Central memory CD8-positive, alpha-beta T cell (primary cell): ENCODE data around the gene JAZF1.
A peak's percentile ranks its signal among the peaks of the same experiment; 100 is the strongest.
"Not testable (repeated sequence)": the region's sequence is repeated elsewhere in the genome, so short reads cannot be mapped to it uniquely, and the experiment has no call there.

Source experiments
- ATAC-seq: fragments of 150-1000 bp; cut with Tn5 transposase; replicated peaks from 2 replicates; pipeline ENCODE4 v1.10.0; 2022; ENCODE audit warnings: mild to moderate bottlenecking, moderate FRiP score, moderate number of reproducible peaks; ENCODE audit not compliant: poor library complexity, severe bottlenecking; ENCODE audit errors: extremely low read depth
- DNase-seq, 2 donors: peaks; one replicate each; pipeline ENCODE4 v3.0.0; 2021; ENCODE audit warnings: low spot score in 2 of 2
- H3K27ac Mint-ChIP-seq: one replicate; pipeline ENCODE4 v1.8.0; 2022; ENCODE audit warnings: low read depth, mild to moderate bottlenecking, moderate library complexity, mixed read lengths
- H3K27me3 Mint-ChIP-seq: one replicate; pipeline ENCODE4 v1.8.0; 2022; ENCODE audit warnings: mixed read lengths
- H3K36me3 Mint-ChIP-seq: one replicate; pipeline ENCODE4 v1.8.0; 2022; ENCODE audit warnings: mild to moderate bottlenecking, moderate library complexity, mixed read lengths; ENCODE audit not compliant: insufficient read depth
- H3K4me1 Mint-ChIP-seq: one replicate; pipeline ENCODE4 v1.8.0; 2022; ENCODE audit warnings: mixed read lengths
- H3K4me3 Mint-ChIP-seq: one replicate; pipeline ENCODE4 v1.8.0; 2022; ENCODE audit warnings: mild to moderate bottlenecking, moderate library complexity, mixed read lengths
- H3K9me3 Mint-ChIP-seq: one replicate; pipeline ENCODE4 v1.8.0; 2022; ENCODE audit warnings: mixed read lengths

JAZF1 gene

GRCh38 chr7:28018856-28019465 lies 161.6 kb downstream of the JAZF1 start:
- DNase-seq (no peak), ATAC-seq (no peak)
- Mint-ChIP-seq H3K4me3 (no peak overlapping the region), H3K27me3 (no peaks in the 10 kb centered on the region), H3K27ac (no peak overlapping the region), H3K9me3 (no peaks in the 10 kb centered on the region), H3K36me3 (peaks cover 5% of the 10 kb centered on the region), H3K4me1 (peaks cover 35% of the 10 kb centered on the region)

DNA sequence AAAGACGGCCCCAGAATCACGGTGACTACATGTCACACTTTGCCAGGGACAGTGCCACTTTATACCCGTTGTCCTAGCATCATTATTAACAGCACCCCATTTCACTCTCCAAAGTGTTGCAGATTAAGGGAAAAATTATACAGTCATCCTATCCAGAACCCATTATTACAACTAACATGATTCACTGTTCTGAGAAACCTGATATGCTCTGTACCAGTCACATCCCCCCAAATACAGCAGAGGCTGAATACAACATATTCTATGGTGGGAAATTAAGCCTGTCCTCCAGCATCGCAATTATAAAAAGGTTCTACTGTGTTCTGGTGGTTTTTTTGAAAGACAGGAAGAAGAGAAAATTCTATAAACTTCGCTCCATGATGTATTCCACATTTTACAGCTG lies 162.1 kb downstream of the JAZF1 start:
- no peak for ATAC-seq
- peaks cover 5% of the 10 kb centered on the region for H3K36me3 Mint-ChIP-seq
- no peak for DNase-seq
- H3K27me3 Mint-ChIP-seq = no peaks in the 10 kb centered on the region
- no peak overlapping the region for H3K27ac Mint-ChIP-seq
- no peak overlapping the region for H3K4me3 Mint-ChIP-seq
- H3K9me3 Mint-ChIP-seq = no peaks in the 10 kb centered on the region
- H3K4me1 Mint-ChIP-seq = peaks cover 30% of the 10 kb centered on the region

- peaks cover 30% of the 10 kb centered on the region for H3K4me1 Mint-ChIP-seq
- no peaks in the 10 kb centered on the region for H3K27me3 Mint-ChIP-seq
- ATAC-seq (no peak), DNase-seq (no peak)
- no peak overlapping the region for H3K4me3 Mint-ChIP-seq
- peak overlapping the region; percentile 77 for H3K27ac Mint-ChIP-seq
- peaks cover 5% of the 10 kb centered on the region for H3K36me3 Mint-ChIP-seq
- no peaks in the 10 kb centered on the region for H3K9me3 Mint-ChIP-seq
These were observed 162.6 kb downstream of the JAZF1 start for GRCh38 chr7:28018020-28018419.

- no peak for DNase-seq
- Mint-ChIP-seq H3K9me3 (no peaks in the 10 kb centered on the region), H3K27ac (peak overlapping the region; percentile 77), H3K4me1 (peaks cover 30% of the 10 kb centered on the region), H3K36me3 (peaks cover 5% of the 10 kb centered on the region), H3K27me3 (no peaks in the 10 kb centered on the region), H3K4me3 (no peak overlapping the region)
- ATAC-seq = no peak
These were observed 163.2 kb downstream of the JAZF1 start for GRCh38 chr7:28017372-28017771.

DNA sequence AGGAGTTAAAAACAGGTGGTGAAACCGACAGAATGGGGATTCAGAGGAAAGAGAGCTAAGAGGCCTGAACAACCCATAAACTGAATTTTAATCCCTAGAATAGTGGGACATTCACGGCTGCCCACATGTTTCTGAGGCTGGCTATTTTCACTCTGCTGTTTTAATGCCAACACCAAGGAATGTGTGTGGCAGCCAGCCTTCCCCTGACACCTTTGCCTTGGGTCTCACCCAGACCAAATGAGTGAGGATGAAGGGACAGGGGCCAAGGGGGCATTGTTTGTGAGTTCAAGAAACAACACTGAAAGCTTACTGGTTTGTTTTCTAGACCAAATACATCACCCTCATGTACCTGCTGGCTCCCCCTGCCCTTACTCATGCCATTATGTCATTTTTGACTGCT lies 164.3 kb downstream of the JAZF1 start:
- no peak overlapping the region for H3K4me3 Mint-ChIP-seq
- no peaks in the 10 kb centered on the region for H3K27me3 Mint-ChIP-seq
- no peaks in the 10 kb centered on the region for H3K9me3 Mint-ChIP-seq
- DNase-seq (no peak), ATAC-seq (no peak)
- H3K36me3 Mint-ChIP-seq = peaks cover 5% of the 10 kb centered on the region
- H3K27ac Mint-ChIP-seq = peak overlapping the region; percentile 33
- H3K4me1 Mint-ChIP-seq = peaks cover 35% of the 10 kb centered on the region

GRCh38 chr7:28015169-28015568 lies 165.4 kb downstream of the JAZF1 start:
- no peaks in the 10 kb centered on the region for H3K9me3 Mint-ChIP-seq
- no peak for ATAC-seq
- no peak overlapping the region for H3K27ac Mint-ChIP-seq
- DNase-seq = no peak
- H3K4me3 Mint-ChIP-seq = no peak overlapping the region
- H3K27me3 Mint-ChIP-seq = no peaks in the 10 kb centered on the region
- H3K36me3 Mint-ChIP-seq = peaks cover 5% of the 10 kb centered on the region
- H3K4me1 Mint-ChIP-seq = peaks cover 34% of the 10 kb centered on the region

- peaks cover 29% of the 10 kb centered on the region for H3K4me1 Mint-ChIP-seq
- ATAC-seq, DNase-seq, H3K9me3 Mint-ChIP-seq, H3K27me3 Mint-ChIP-seq, H3K36me3 Mint-ChIP-seq, H3K27ac Mint-ChIP-seq, H3K4me3 Mint-ChIP-seq: not testable (repeated sequence)
These were observed 166.3 kb downstream of the JAZF1 start for GRCh38 chr7:28014340-28014739.

DNA sequence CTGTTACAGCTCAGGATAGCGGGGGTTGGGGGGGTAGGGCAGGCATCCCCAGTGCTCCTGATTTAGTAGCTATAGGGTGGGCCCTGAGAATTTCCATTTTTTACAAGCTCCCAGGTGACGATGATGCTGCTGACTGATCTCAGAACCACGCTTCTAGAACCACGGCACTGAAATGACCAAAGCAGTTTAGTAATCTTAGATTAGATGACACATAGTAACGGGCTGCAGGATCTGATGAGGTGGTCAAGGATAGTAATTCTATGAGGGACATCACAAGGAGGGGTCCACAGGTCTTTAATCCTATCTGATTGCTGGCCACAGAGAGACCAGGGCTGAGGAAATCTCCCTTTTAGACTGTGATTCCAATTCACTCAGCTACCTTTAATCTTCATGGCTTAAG lies 167.2 kb downstream of the JAZF1 start:
- ATAC-seq = no peak
- Mint-ChIP-seq H3K27ac (no peak overlapping the region), H3K9me3 (no peaks in the 10 kb centered on the region), H3K4me1 (peaks cover 29% of the 10 kb centered on the region), H3K4me3 (no peak overlapping the region), H3K27me3 (no peaks in the 10 kb centered on the region), H3K36me3 (peaks cover 7% of the 10 kb centered on the region)
- no peak for DNase-seq

DNA sequence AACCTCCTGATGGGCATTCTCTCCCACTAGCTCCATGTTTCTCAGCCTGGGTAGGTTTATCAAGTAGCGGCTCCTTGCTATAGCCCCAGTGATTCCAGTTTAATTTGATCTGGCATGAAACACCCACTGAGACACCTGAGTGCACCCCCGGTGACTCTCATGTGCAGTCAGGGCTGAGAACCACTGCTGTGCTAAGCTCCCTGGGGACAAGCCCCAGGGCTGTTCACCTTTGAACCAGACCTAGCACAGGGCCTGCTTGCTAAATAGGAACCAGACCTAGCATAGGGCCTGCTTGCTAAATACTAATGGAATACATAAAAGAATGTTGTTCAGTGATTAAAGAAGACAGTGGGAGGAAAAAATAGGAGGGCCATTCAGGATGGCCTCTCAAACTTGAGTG lies 167.6 kb downstream of the JAZF1 start:
- Mint-ChIP-seq H3K4me1 (peaks cover 26% of the 10 kb centered on the region), H3K4me3 (no peak overlapping the region), H3K36me3 (peaks cover 7% of the 10 kb centered on the region), H3K27me3 (no peaks in the 10 kb centered on the region), H3K9me3 (no peaks in the 10 kb centered on the region), H3K27ac (no peak overlapping the region)
- no peak for ATAC-seq
- no peak for DNase-seq

DNA sequence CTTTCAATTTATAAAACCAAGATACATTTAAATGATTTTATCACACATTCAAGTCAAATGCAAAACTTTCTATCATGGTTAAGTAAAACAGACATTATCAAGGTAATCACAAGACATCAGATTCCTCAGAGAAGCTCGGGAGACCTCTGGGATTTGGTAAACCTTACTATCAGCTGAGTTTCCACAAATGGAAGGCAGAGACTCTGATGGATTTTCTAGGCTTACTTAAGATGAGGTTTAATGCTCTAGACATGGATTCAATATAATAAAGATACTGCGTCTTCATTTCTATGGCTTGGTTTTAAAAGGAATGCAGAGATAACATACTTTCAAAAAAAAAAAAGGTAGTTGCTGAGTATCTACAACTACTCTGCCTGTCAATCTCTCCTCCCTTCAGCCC lies 171.7 kb downstream of the JAZF1 start:
- H3K4me3 Mint-ChIP-seq = no peak overlapping the region
- DNase-seq (no peak), ATAC-seq (no peak)
- H3K36me3 Mint-ChIP-seq = peaks cover 2% of the 10 kb centered on the region
- no peaks in the 10 kb centered on the region for H3K9me3 Mint-ChIP-seq
- H3K27me3 Mint-ChIP-seq = no peaks in the 10 kb centered on the region
- no peak overlapping the region for H3K27ac Mint-ChIP-seq
- H3K4me1 Mint-ChIP-seq = peaks cover 20% of the 10 kb centered on the region

GRCh38 chr7:28008171-28008570 lies 172.4 kb downstream of the JAZF1 start:
- Mint-ChIP-seq H3K9me3 (no peaks in the 10 kb centered on the region), H3K4me1 (peaks cover 27% of the 10 kb centered on the region), H3K36me3 (peaks cover 2% of the 10 kb centered on the region), H3K27me3 (no peaks in the 10 kb centered on the region), H3K4me3 (no peak overlapping the region), H3K27ac (no peak overlapping the region)
- no peak for ATAC-seq
- DNase-seq = no peak

DNA sequence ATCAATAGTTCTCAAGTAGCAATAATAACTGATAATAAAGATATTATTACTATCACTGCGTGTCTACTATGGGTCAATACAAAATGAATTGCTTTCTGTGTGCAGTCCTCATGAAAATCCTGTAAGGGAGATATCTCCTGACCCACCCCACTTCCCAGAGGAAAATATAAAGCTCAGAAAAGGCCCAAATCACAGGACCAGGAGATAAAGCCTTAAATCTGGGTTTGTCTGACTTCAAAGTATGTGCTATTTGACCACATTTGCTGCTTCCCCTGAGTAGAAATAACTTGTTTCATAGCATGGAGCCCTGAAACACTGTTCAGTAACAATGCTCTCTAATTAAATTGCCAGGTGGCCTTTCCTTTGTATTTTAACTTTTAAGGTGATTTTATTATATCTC lies 174.1 kb downstream of the JAZF1 start:
- H3K4me1 Mint-ChIP-seq = peaks cover 29% of the 10 kb centered on the region
- ATAC-seq (no peak), DNase-seq (no peak)
- no peak overlapping the region for H3K4me3 Mint-ChIP-seq
- peaks cover 2% of the 10 kb centered on the region for H3K36me3 Mint-ChIP-seq
- no peaks in the 10 kb centered on the region for H3K27me3 Mint-ChIP-seq
- no peaks in the 10 kb centered on the region for H3K9me3 Mint-ChIP-seq
- no peak overlapping the region for H3K27ac Mint-ChIP-seq

DNA sequence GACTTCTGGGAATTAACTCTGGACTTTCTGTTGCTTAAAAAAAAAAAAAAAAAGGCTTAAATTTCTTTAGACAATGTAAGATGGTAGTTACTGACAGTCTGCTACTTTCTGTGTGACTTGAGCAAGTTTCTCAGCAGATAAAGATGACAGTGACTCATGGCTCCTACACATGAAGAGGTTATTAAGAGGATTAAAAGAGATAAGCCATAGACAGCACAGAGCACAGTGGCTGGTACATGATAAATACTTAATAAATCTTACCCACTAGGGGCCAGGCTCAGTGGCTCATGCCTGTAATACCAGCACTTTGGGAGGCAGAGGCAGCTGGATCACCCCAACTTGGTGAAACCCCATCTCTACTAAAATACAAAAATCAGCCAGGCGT lies 174.8 kb downstream of the JAZF1 start:
- ATAC-seq (no peak), DNase-seq (no peak)
- no peak overlapping the region for H3K4me3 Mint-ChIP-seq
- H3K27me3 Mint-ChIP-seq = no peaks in the 10 kb centered on the region
- H3K4me1 Mint-ChIP-seq = peaks cover 30% of the 10 kb centered on the region
- no peaks in the 10 kb centered on the region for H3K9me3 Mint-ChIP-seq
- H3K36me3 Mint-ChIP-seq = peaks cover 2% of the 10 kb centered on the region
- H3K27ac Mint-ChIP-seq = peak overlapping the region; percentile 16
